Neutrophil (primary cell): Measurements from ENCODE around the gene AHNAK.

Source experiments
- H3K27ac ChIP-seq: fragments of 200-600 bp; sonication (generic); 2 replicates; pipeline ENCODE4 v1.5.1; 2016; ENCODE audit warnings: mild to moderate bottlenecking, moderate library complexity
- H3K27me3 ChIP-seq: fragments of 200-600 bp; sonication (generic); 2 replicates; pipeline ENCODE4 v1.6.0; 2016; ENCODE audit warnings: mild to moderate bottlenecking
- H3K36me3 ChIP-seq: fragments of 200-600 bp; sonication (generic); 2 replicates; pipeline ENCODE4 v1.5.1; 2017
- H3K4me1 ChIP-seq, 2 experiments: fragments of 200-600 bp in 1 of 2; sonication (generic) in 1 of 2; 1 replicate in 1 of 2; 2 replicates in 1 of 2; pipeline versions ENCODE4 v1.5.1 to v1.6.1; 2013 to 2016; ENCODE audit warnings: low read depth in 1 of 2, low read length in 1 of 2, mild to moderate bottlenecking in 1 of 2, moderate library complexity in 1 of 2; ENCODE audit not compliant: control insufficient read depth in 1 of 2, insufficient read depth in 1 of 2
- H3K4me3 ChIP-seq, 2 experiments: fragments of 200-600 bp in 1 of 2; sonication (generic) in 1 of 2; 1 replicate in 1 of 2; 2 replicates in 1 of 2; pipeline ENCODE4 v1.5.1; 2013 to 2016; ENCODE audit warnings: low read depth in 1 of 2, low read length in 1 of 2, mild to moderate bottlenecking in 1 of 2, moderate library complexity in 1 of 2
- H3K9me3 ChIP-seq: fragments of 200-600 bp; sonication (generic); 2 replicates; pipeline ENCODE4 v1.5.1; 2016
- CTCF ChIP-seq: fragments of 200-600 bp; sonication (generic); IDR thresholded peaks from 2 replicates; pipeline ENCODE4 v1.5.1; 2016; ENCODE audit warnings: antibody characterized with exemption

The AHNAK gene

GRCh38 chr11:62489204-62489603, 57.4 kb downstream of the AHNAK start:
- H3K27ac ChIP-seq = no peak overlapping the region

GRCh38 chr11:62487738-62488551, 58.7 kb downstream of the AHNAK start:
- H3K9me3 ChIP-seq = no peaks in the 10 kb centered on the region
- TF ChIP-seq CTCF = no peak
- H3K4me1 ChIP-seq = no peaks in the 10 kb centered on the region
- H3K36me3 ChIP-seq = no peaks in the 10 kb centered on the region
- H3K27ac ChIP-seq = no peak overlapping the region
- no peak overlapping the region for H3K4me3 ChIP-seq
- H3K27me3 ChIP-seq = peaks cover 19% of the 10 kb centered on the region

More at GRCh38 chr11:62489204-62489603, 57.4 kb downstream of the AHNAK start:
- H3K4me1 ChIP-seq = no peaks in the 10 kb centered on the region
- no peaks in the 10 kb centered on the region for H3K36me3 ChIP-seq
- H3K4me3 ChIP-seq = no peak overlapping the region
- peaks cover 19% of the 10 kb centered on the region for H3K27me3 ChIP-seq
- H3K9me3 ChIP-seq = no peaks in the 10 kb centered on the region
- TF ChIP-seq CTCF = no peak

GRCh38 chr11:62487136-62487535, 59.5 kb downstream of the AHNAK start:
- H3K4me3 ChIP-seq = no peak overlapping the region
- H3K36me3 ChIP-seq = no peaks in the 10 kb centered on the region
- H3K9me3 ChIP-seq = no peaks in the 10 kb centered on the region
- H3K27ac ChIP-seq = no peak overlapping the region
- no peak for TF ChIP-seq CTCF
- H3K27me3 ChIP-seq = peaks cover 19% of the 10 kb centered on the region
- H3K4me1 ChIP-seq = no peaks in the 10 kb centered on the region

- Histone ChIP-seq H3K4me1 (no peaks in the 10 kb centered on the region), H3K4me3 (no peak overlapping the region), H3K27me3 (peaks cover 19% of the 10 kb centered on the region), H3K9me3 (no peaks in the 10 kb centered on the region), H3K36me3 (no peaks in the 10 kb centered on the region), H3K27ac (no peak overlapping the region)
- no peak for TF ChIP-seq CTCF
These were observed 62.3 kb downstream of the AHNAK start for GRCh38 chr11:62484352-62484751.

- H3K27ac ChIP-seq = no peak overlapping the region
- no peaks in the 10 kb centered on the region for H3K9me3 ChIP-seq
- H3K4me3 ChIP-seq = no peak overlapping the region
- no peaks in the 10 kb centered on the region for H3K4me1 ChIP-seq
- no peaks in the 10 kb centered on the region for H3K36me3 ChIP-seq
- TF ChIP-seq CTCF = no peak
- peaks cover 14% of the 10 kb centered on the region for H3K27me3 ChIP-seq
These were observed 63.9 kb downstream of the AHNAK start for GRCh38 chr11:62482753-62483152.
